ENCODE data around the gene TRDN. TPM values are rescaled to one million over a fixed set of nuclear protein-coding genes. Genes with fewer than 3 reads are reported as not detected.

The TRDN gene
- total and polyA plus RNA-seq, 3 experiments from 2014 or later: not detected

GRCh38 chr6:123427008-123427407 is 209.7 kb downstream of the TRDN start:
- Mint-ChIP-seq H3K27me3 (no peaks in the 10 kb centered on the region), H3K9me3 (peaks cover 0 to 2% (median 0%) of the 10 kb centered on the region in 5 donors), H3K4me1 (no peaks in the 10 kb centered on the region), H3K27ac (no peak overlapping the region), H3K4me3 (no peak overlapping the region), H3K36me3 (no peaks in the 10 kb centered on the region)
- no peak overlapping the region for H3K27ac ChIP-seq (ENCODE audit: low read depth, low read length)
- no peaks in the 10 kb centered on the region for H3K36me3 ChIP-seq (ENCODE audit: insufficient read depth, low read length)
- CTCF ChIA-PET: interaction anchor here (1.3 kb wide), 1 partner anchor 12 kb away, joined by 3 read pairs; no protein-coding TSS in a partner anchor
- H3K4me1 ChIP-seq (ENCODE audit: insufficient read depth, low read length): no peaks in the 10 kb centered on the region
- no peaks in the 10 kb centered on the region for H3K27me3 ChIP-seq (ENCODE audit: insufficient read depth, low read length, poor library complexity, severe bottlenecking)
- DNase-seq: no peak
- no peak overlapping the region for H3K4me3 ChIP-seq (ENCODE audit: low read length)
- POLR2A ChIA-PET: no interaction called here
- no peaks in the 10 kb centered on the region for H3K9me3 ChIP-seq (ENCODE audit: low read length)

- peaks cover 0 to 2% (median 0%) of the 10 kb centered on the region in 5 donors for H3K9me3 Mint-ChIP-seq
- Histone ChIP-seq H3K27ac (ENCODE audit: low read depth, low read length) (no peak overlapping the region), H3K27me3 (ENCODE audit: insufficient read depth, low read length, poor library complexity, severe bottlenecking) (no peaks in the 10 kb centered on the region), H3K36me3 (ENCODE audit: insufficient read depth, low read length) (no peaks in the 10 kb centered on the region), H3K9me3 (ENCODE audit: low read length) (no peaks in the 10 kb centered on the region), H3K4me1 (ENCODE audit: insufficient read depth, low read length) (no peaks in the 10 kb centered on the region), H3K4me3 (ENCODE audit: low read length) (no peak overlapping the region)
- ChIA-PET CTCF (no interaction called here), POLR2A (no interaction called here)
- DNase-seq: no peak
- H3K27ac Mint-ChIP-seq: no peak overlapping the region
- no peaks in the 10 kb centered on the region for H3K27me3 Mint-ChIP-seq
- no peak overlapping the region for H3K4me3 Mint-ChIP-seq
- H3K36me3 Mint-ChIP-seq: no peaks in the 10 kb centered on the region
- H3K4me1 Mint-ChIP-seq: no peaks in the 10 kb centered on the region
These were observed 213.6 kb downstream of the TRDN start for GRCh38 chr6:123423130-123423529.

- Histone ChIP-seq H3K36me3 (ENCODE audit: insufficient read depth, low read length) (no peaks in the 10 kb centered on the region), H3K27me3 (ENCODE audit: insufficient read depth, low read length, poor library complexity, severe bottlenecking) (no peaks in the 10 kb centered on the region), H3K9me3 (ENCODE audit: low read length) (no peaks in the 10 kb centered on the region), H3K4me3 (ENCODE audit: low read length) (no peak overlapping the region), H3K27ac (ENCODE audit: low read depth, low read length) (no peak overlapping the region), H3K4me1 (ENCODE audit: insufficient read depth, low read length) (no peaks in the 10 kb centered on the region)
- no peak for DNase-seq
- Mint-ChIP-seq H3K36me3 (no peaks in the 10 kb centered on the region), H3K27ac (no peak overlapping the region), H3K27me3 (no peaks in the 10 kb centered on the region), H3K4me1 (no peaks in the 10 kb centered on the region), H3K4me3 (no peak overlapping the region), H3K9me3 (peaks cover 0 to 2% (median 0%) of the 10 kb centered on the region in 5 donors)
- POLR2A ChIA-PET: no interaction called here
- CTCF ChIA-PET: no interaction called here
These were observed 216.2 kb downstream of the TRDN start for GRCh38 chr6:123420512-123420911.

- H3K36me3 ChIP-seq (ENCODE audit: insufficient read depth, low read length): no peaks in the 10 kb centered on the region
- H3K36me3 Mint-ChIP-seq: no peaks in the 10 kb centered on the region
- CTCF ChIA-PET: no interaction called here
These were observed 218.7 kb downstream of the TRDN start for GRCh38 chr6:123418071-123418470.

GRCh38 chr6:123417535-123417934 is 219.2 kb downstream of the TRDN start:
- Mint-ChIP-seq H3K9me3 (peaks cover 0 to 2% (median 0%) of the 10 kb centered on the region in 5 donors), H3K27me3 (no peaks in the 10 kb centered on the region), H3K36me3 (no peaks in the 10 kb centered on the region), H3K4me3 (no peak overlapping the region), H3K27ac (no peak overlapping the region), H3K4me1 (no peaks in the 10 kb centered on the region)
- no peaks in the 10 kb centered on the region for H3K36me3 ChIP-seq (ENCODE audit: insufficient read depth, low read length)
- H3K4me3 ChIP-seq (ENCODE audit: low read length): no peak overlapping the region
- no peak overlapping the region for H3K27ac ChIP-seq (ENCODE audit: low read depth, low read length)
- no peak for DNase-seq
- H3K4me1 ChIP-seq (ENCODE audit: insufficient read depth, low read length): no peaks in the 10 kb centered on the region
- CTCF ChIA-PET: no interaction called here
- H3K9me3 ChIP-seq (ENCODE audit: low read length): no peaks in the 10 kb centered on the region
- POLR2A ChIA-PET: no interaction called here
- no peaks in the 10 kb centered on the region for H3K27me3 ChIP-seq (ENCODE audit: insufficient read depth, low read length, poor library complexity, severe bottlenecking)

More at GRCh38 chr6:123418071-123418470, 218.7 kb downstream of the TRDN start:
- Mint-ChIP-seq H3K4me3 (no peak overlapping the region), H3K27me3 (no peaks in the 10 kb centered on the region), H3K27ac (no peak overlapping the region), H3K9me3 (peaks cover 0 to 2% (median 0%) of the 10 kb centered on the region in 5 donors), H3K4me1 (no peaks in the 10 kb centered on the region)
- POLR2A ChIA-PET: no interaction called here
- Histone ChIP-seq H3K9me3 (ENCODE audit: low read length) (no peaks in the 10 kb centered on the region), H3K27me3 (ENCODE audit: insufficient read depth, low read length, poor library complexity, severe bottlenecking) (no peaks in the 10 kb centered on the region), H3K27ac (ENCODE audit: low read depth, low read length) (no peak overlapping the region), H3K4me3 (ENCODE audit: low read length) (no peak overlapping the region), H3K4me1 (ENCODE audit: insufficient read depth, low read length) (no peaks in the 10 kb centered on the region)
- DNase-seq: no peak

- Mint-ChIP-seq H3K27ac (no peak overlapping the region), H3K9me3 (peaks cover 0 to 2% (median 0%) of the 10 kb centered on the region in 5 donors), H3K27me3 (no peaks in the 10 kb centered on the region), H3K4me1 (no peaks in the 10 kb centered on the region), H3K4me3 (no peak overlapping the region), H3K36me3 (no peaks in the 10 kb centered on the region)
- no peak overlapping the region for H3K27ac ChIP-seq (ENCODE audit: low read depth, low read length)
- no peak for DNase-seq
- no peaks in the 10 kb centered on the region for H3K9me3 ChIP-seq (ENCODE audit: low read length)
- H3K4me3 ChIP-seq (ENCODE audit: low read length): no peak overlapping the region
- H3K27me3 ChIP-seq (ENCODE audit: insufficient read depth, low read length, poor library complexity, severe bottlenecking): no peaks in the 10 kb centered on the region
- no peaks in the 10 kb centered on the region for H3K36me3 ChIP-seq (ENCODE audit: insufficient read depth, low read length)
- POLR2A ChIA-PET: no interaction called here
- H3K4me1 ChIP-seq (ENCODE audit: insufficient read depth, low read length): no peaks in the 10 kb centered on the region
- CTCF ChIA-PET: no interaction called here
These were observed 220.8 kb downstream of the TRDN start for GRCh38 chr6:123415844-123416468.

- Mint-ChIP-seq H3K9me3 (peaks cover 0 to 8% (median 0%) of the 10 kb centered on the region in 5 donors), H3K4me1 (no peaks in the 10 kb centered on the region), H3K27me3 (no peaks in the 10 kb centered on the region), H3K27ac (no peak overlapping the region), H3K36me3 (no peaks in the 10 kb centered on the region), H3K4me3 (no peak overlapping the region)
- DNase-seq: no peak
- no peaks in the 10 kb centered on the region for H3K36me3 ChIP-seq (ENCODE audit: insufficient read depth, low read length)
- H3K27ac ChIP-seq (ENCODE audit: low read depth, low read length): no peak overlapping the region
- H3K27me3 ChIP-seq (ENCODE audit: insufficient read depth, low read length, poor library complexity, severe bottlenecking): no peaks in the 10 kb centered on the region
- no peak overlapping the region for H3K4me3 ChIP-seq (ENCODE audit: low read length)
- ChIA-PET POLR2A (no interaction called here), CTCF (no interaction called here)
- H3K4me1 ChIP-seq (ENCODE audit: insufficient read depth, low read length): no peaks in the 10 kb centered on the region
- H3K9me3 ChIP-seq (ENCODE audit: low read length): no peaks in the 10 kb centered on the region
These were observed 231.8 kb downstream of the TRDN start for GRCh38 chr6:123404975-123405374.

GRCh38 chr6:123402052-123402451 is 234.7 kb downstream of the TRDN start:
- Mint-ChIP-seq H3K4me1 (no peaks in the 10 kb centered on the region), H3K27ac (no peak overlapping the region), H3K4me3 (no peak overlapping the region), H3K36me3 (no peaks in the 10 kb centered on the region), H3K9me3 (peaks cover 0 to 8% (median 0%) of the 10 kb centered on the region in 5 donors), H3K27me3 (no peaks in the 10 kb centered on the region)
- H3K27me3 ChIP-seq (ENCODE audit: insufficient read depth, low read length, poor library complexity, severe bottlenecking): no peaks in the 10 kb centered on the region
- H3K4me1 ChIP-seq (ENCODE audit: insufficient read depth, low read length): no peaks in the 10 kb centered on the region
- H3K4me3 ChIP-seq (ENCODE audit: low read length): no peak overlapping the region
- H3K36me3 ChIP-seq (ENCODE audit: insufficient read depth, low read length): no peaks in the 10 kb centered on the region
- POLR2A ChIA-PET: no interaction called here
- CTCF ChIA-PET: no interaction called here
- H3K27ac ChIP-seq (ENCODE audit: low read depth, low read length): no peak overlapping the region
- DNase-seq: no peak
- no peaks in the 10 kb centered on the region for H3K9me3 ChIP-seq (ENCODE audit: low read length)

Measured in CD8-positive, alpha-beta memory T cell (primary cell).